IMR-90 (cell line): ENCODE measurements around the gene MELTF. TPM values are rescaled to one million over a fixed set of nuclear protein-coding genes. Genes with fewer than 3 reads are reported as not detected.
"Not testable (repeated sequence)": the region's sequence is repeated elsewhere in the genome, so short reads cannot be mapped to it uniquely, and the experiment has no call there.

Experiments
- ATAC-seq: fragments of 200-7000 bp; cut with Tn5 transposase; 2 replicates; pipeline ENCODE4 v1.9.1; 2020; ENCODE audit warnings: low read depth, mild to moderate bottlenecking, moderate library complexity
- BruUV-seq: library from RNA; stranded (reverse); fragments of 400-500 nt; replicated peaks from 2 replicates; lab custom pipeline; 2021; lab: Mats Ljungman, UMichigan
- CTCF ChIA-PET: fragments of 300-600 bp; formaldehyde crosslinking; extraction: SDS; loops from one replicate; lab custom pipeline; 2021; ENCODE audit warnings: antibody characterized with exemption; lab: Yijun Ruan, JAX
- POLR2A ChIA-PET: fragments of 300-600 bp; sonication (Branson Sonifier 250); formaldehyde crosslinking; loops from one replicate; lab custom pipeline; 2022; ENCODE audit warnings: antibody characterized with exemption; ENCODE audit not compliant: unreplicated experiment; lab: Charles Lee
- DNase-seq: peaks from one replicate; pipeline ENCODE4 v3.0.0; 2013
- H2AFZ ChIP-seq: replicated peaks from 2 replicates; pipeline ENCODE3; 2013; ENCODE audit warnings: low read length, mild to moderate bottlenecking; ENCODE audit not compliant: poor library complexity
- H2AK5ac ChIP-seq: 2 replicates; pipeline ENCODE4 v1.6.1; 2013; ENCODE audit warnings: low read depth, low read length, inconsistent platforms
- H2AK9ac ChIP-seq: replicated peaks from 2 replicates; pipeline ENCODE3; 2013; ENCODE audit warnings: mild to moderate bottlenecking, low read depth, low read length, moderate library complexity; ENCODE audit not compliant: poor library complexity
- H2BK120ac ChIP-seq: 2 replicates; pipeline ENCODE4 v1.6.1; 2013; ENCODE audit warnings: low read depth, low read length, inconsistent platforms
- H2BK15ac ChIP-seq: 3 replicates; pipeline ENCODE4 v1.6.1; 2013; ENCODE audit warnings: low read depth, low read length, inconsistent platforms
- H2BK20ac ChIP-seq: 2 replicates; pipeline ENCODE4 v1.6.1; 2013; ENCODE audit warnings: low read depth, mild to moderate bottlenecking, inconsistent platforms, low read length, moderate library complexity
- H2BK5ac ChIP-seq: 2 replicates; pipeline ENCODE4 v1.6.1; 2013; ENCODE audit warnings: mild to moderate bottlenecking, low read depth, low read length, inconsistent platforms; ENCODE audit not compliant: poor library complexity, severe bottlenecking
- H3K14ac ChIP-seq: replicated peaks from 2 replicates; pipeline ENCODE4 v1.6.1; 2013; ENCODE audit warnings: low read depth, low read length, inconsistent platforms
- H3K18ac ChIP-seq: 2 replicates; pipeline ENCODE4 v1.6.1; 2013; ENCODE audit warnings: low read depth, low read length, control low read depth
- H3K23ac ChIP-seq: 2 replicates; pipeline ENCODE4 v1.6.1; 2013; ENCODE audit warnings: low read depth, low read length, inconsistent platforms
- H3K27ac ChIP-seq: 2 replicates; pipeline ENCODE4 v1.5.1; 2013; ENCODE audit warnings: mild to moderate bottlenecking, control low read depth, low read length; ENCODE audit not compliant: insufficient read depth
- H3K27me3 ChIP-seq: 2 replicates; pipeline ENCODE4 v1.6.1; 2013; ENCODE audit warnings: low read length; ENCODE audit not compliant: control insufficient read depth, insufficient read depth
- H3K36me3 ChIP-seq: 2 replicates; pipeline ENCODE4 v1.6.1; 2013; ENCODE audit warnings: low read length, mixed read lengths; ENCODE audit not compliant: control insufficient read depth, insufficient read depth
- H3K4ac ChIP-seq: 2 replicates; pipeline ENCODE4 v1.6.1; 2013; ENCODE audit warnings: low read depth, low read length, inconsistent platforms
- H3K4me1 ChIP-seq: 2 replicates; pipeline ENCODE4 v1.6.1; 2013; ENCODE audit warnings: low read length, mixed read lengths; ENCODE audit not compliant: control insufficient read depth, insufficient read depth
- H3K4me2 ChIP-seq: 2 replicates; pipeline ENCODE4 v1.6.1; 2013; ENCODE audit warnings: low read depth, mild to moderate bottlenecking, control low read depth, low read length, moderate library complexity
- H3K4me3 ChIP-seq: 2 replicates; pipeline ENCODE4 v1.5.1; 2013; ENCODE audit warnings: low read depth, mild to moderate bottlenecking, control low read depth, low read length, moderate library complexity; ENCODE audit not compliant: insufficient read depth
- H3K56ac ChIP-seq: 2 replicates; pipeline ENCODE4 v1.6.1; 2013; ENCODE audit warnings: low read length, inconsistent platforms; ENCODE audit not compliant: insufficient read depth; ENCODE audit errors: extremely low read depth
- H3K79me1 ChIP-seq, 2 experiments: 2 replicates each; pipeline ENCODE4 v1.6.1; 2013; ENCODE audit warnings: low read length in 2 of 2, inconsistent platforms in 1 of 2, low read depth in 1 of 2
- H3K9ac ChIP-seq: 2 replicates; pipeline ENCODE4 v1.6.1; 2013; ENCODE audit warnings: low read depth, low read length, control low read depth
- H3K9me1 ChIP-seq: 2 replicates; pipeline ENCODE4 v1.6.1; 2013; ENCODE audit warnings: low read length, inconsistent platforms; ENCODE audit not compliant: insufficient read depth
- H3K9me3 ChIP-seq: 2 replicates; pipeline ENCODE4 v1.6.1; 2013; ENCODE audit warnings: low read length; ENCODE audit not compliant: control insufficient read depth, insufficient read depth
- H4K20me1 ChIP-seq: 2 replicates; pipeline ENCODE4 v1.6.1; 2013; ENCODE audit warnings: low read length, inconsistent platforms; ENCODE audit not compliant: insufficient read depth
- H4K5ac ChIP-seq: 2 replicates; pipeline ENCODE4 v1.6.1; 2013; ENCODE audit warnings: mild to moderate bottlenecking, low read depth, low read length, control low read depth
- H4K8ac ChIP-seq, 2 experiments: 2 replicates each; pipeline ENCODE4 v1.6.1; 2013; ENCODE audit warnings: low read depth in 2 of 2, low read length in 2 of 2, control low read depth in 1 of 2, inconsistent platforms in 1 of 2
- H4K91ac ChIP-seq: 2 replicates; pipeline ENCODE4 v1.6.1; 2013; ENCODE audit warnings: low read depth, low read length, inconsistent platforms; ENCODE audit not compliant: insufficient read depth
- whole genome bisulfite sequencing, 2 experiments: methylation state at CpG; one replicate each; pipeline versions ENCODE4 v1.1.5 to v1.1.7; 2013; ENCODE audit warnings: missing lambda C conversion rate in 2 of 2; ENCODE audit not compliant: insufficient read length in 1 of 2; ENCODE audit errors: extremely low coverage in 2 of 2; 5-methylcytosine and 5-hydroxymethylcytosine counted together
- dilution Hi-C: fragments of 300-500 bp; cut with HindIII; formaldehyde crosslinking; loops from one replicate; pipeline ENCODE4 v1.14.3; 2018; ENCODE audit warnings: low sequenced_read_pairs; ENCODE audit not compliant: unreplicated experiment
- in situ Hi-C: fragments of 300-500 bp; cut with MboI; formaldehyde crosslinking; loops from 3 replicates; pipeline ENCODE4 v1.14.3; 2019; ENCODE audit warnings: low sequenced_read_pairs, inconsistent platforms, mixed read lengths
- intact Hi-C: fragments of 100-400 bp; cut with micrococcal nuclease; formaldehyde crosslinking; loops from 2 replicates; pipeline ENCODE4 v1.10.0; 2022
- polyA plus RNA-seq, 3 experiments: library from polyadenylated mRNA; depleted of rRNA; stranded (reverse); fragments of >200 nt; gene quantifications; 2 replicates each; pipeline ENCODE4 v1.2.3, GENCODE V29; 2012; ENCODE audit warnings: low replicate concordance in 1 of 3
- total RNA-seq: library from RNA; depleted of rRNA; stranded (reverse); fragments of >200 nt; gene quantifications from 2 replicates; pipeline ENCODE4 v1.2.3, GENCODE V29; 2012

MELTF gene
- total and polyA plus RNA-seq, 2 of the 4 experiments (the other 2 are of a cell fraction) = 0.18 to 0.50 TPM

GRCh38 chr3:197051637-197052036, 22.0 kb upstream of the MELTF start:
- H4K91ac ChIP-seq, BruUV-seq, H4K5ac ChIP-seq, H2AK5ac ChIP-seq, intact Hi-C loops, H3K23ac ChIP-seq, H2AK9ac ChIP-seq, H4K20me1 ChIP-seq, H3K9ac ChIP-seq, H3K4me3 ChIP-seq, H2AFZ ChIP-seq, H3K9me1 ChIP-seq, ATAC-seq, H4K8ac ChIP-seq, H2BK15ac ChIP-seq, H3K27me3 ChIP-seq, H3K56ac ChIP-seq, H3K9me3 ChIP-seq, DNase-seq, H2BK5ac ChIP-seq, H3K27ac ChIP-seq, dilution Hi-C loops, H3K4me2 ChIP-seq, CTCF ChIA-PET, H3K4ac ChIP-seq, H3K79me1 ChIP-seq, H3K14ac ChIP-seq, in situ Hi-C loops, H2BK20ac ChIP-seq, H2BK120ac ChIP-seq, POLR2A ChIA-PET, H3K18ac ChIP-seq, H3K4me1 ChIP-seq: not testable (repeated sequence)
- no CpG with 5 or more reads among the region's 6 CpGs for WGBS, 2 experiments
- peaks cover 13% of the 10 kb centered on the region for H3K36me3 ChIP-seq
